HepG2 (cell line): Measurements from ENCODE around the gene GRHPR. TPM values are rescaled to one million over a fixed set of nuclear protein-coding genes. Genes with fewer than 3 reads are reported as not detected.
A peak's percentile ranks its signal among the peaks of the same experiment; 100 is the strongest.

Experiments
- ATM ChIP-seq: fragments of 450-650 bp; IDR thresholded peaks from 2 replicates; pipeline ENCODE4 v1.7.1; 2017; ENCODE audit warnings: mild to moderate bottlenecking, borderline replicate concordance
- CBX5 ChIP-seq: sonication (generic); formaldehyde crosslinking; IDR thresholded peaks from 2 replicates; pipeline ENCODE4 v1.4.0; 2020; ENCODE audit warnings: missing genetic modification reagents, borderline replicate concordance
- FOXC1 ChIP-seq: sonication (generic); formaldehyde crosslinking; IDR thresholded peaks from 2 replicates; pipeline ENCODE4 v1.8.0; 2022; ENCODE audit warnings: mild to moderate bottlenecking, missing genetic modification reagents, borderline replicate concordance
- HNF4G ChIP-seq, 2 experiments: sonication (generic) in 1 of 2; formaldehyde crosslinking in 1 of 2; IDR thresholded peaks; 2 replicates each; pipeline versions ENCODE4 v1.4.0 to v1.6.1; 2011 to 2020; ENCODE audit warnings: borderline replicate concordance in 2 of 2, low read depth in 2 of 2, mild to moderate bottlenecking in 2 of 2, low read length in 1 of 2, missing genetic modification reagents in 1 of 2, moderate library complexity in 1 of 2
- NR2F6 ChIP-seq, 2 experiments: IDR thresholded peaks; 2 replicates each; pipeline ENCODE4 v1.6.1; 2016; ENCODE audit warnings: antibody characterized with exemption in 1 of 2, mild to moderate bottlenecking in 1 of 2
- RARA ChIP-seq: IDR thresholded peaks from 2 replicates; pipeline ENCODE4 v1.6.1; 2016; ENCODE audit warnings: missing genetic modification reagents, missing compliant biosample characterization
- SMAD1 ChIP-seq: sonication (generic); formaldehyde crosslinking; IDR thresholded peaks from 2 replicates; pipeline ENCODE4 v1.4.0; 2020; ENCODE audit warnings: missing genetic modification reagents, low read depth, mild to moderate bottlenecking, borderline replicate concordance
- SOX5 ChIP-seq: IDR thresholded peaks from 2 replicates; pipeline ENCODE4 v1.6.1; 2016; ENCODE audit warnings: borderline replicate concordance
- SP2 ChIP-seq: sonication (generic); formaldehyde crosslinking; IDR thresholded peaks from 2 replicates; pipeline ENCODE4 v1.5.1; 2020; ENCODE audit warnings: mild to moderate bottlenecking, missing genetic modification reagents
- TBX3 ChIP-seq: fragments of 450-650 bp; IDR thresholded peaks from 2 replicates; pipeline ENCODE4 v1.6.1; 2017; ENCODE audit warnings: antibody characterized with exemption, mild to moderate bottlenecking, inconsistent platforms, borderline replicate concordance
- ZNF451 ChIP-seq: sonication (generic); formaldehyde crosslinking; IDR thresholded peaks from 2 replicates; pipeline ENCODE4 v1.5.0; 2020; ENCODE audit warnings: mild to moderate bottlenecking, missing genetic modification reagents
- ZZZ3 ChIP-seq: sonication (generic); formaldehyde crosslinking; IDR thresholded peaks from 2 replicates; pipeline ENCODE4 v1.4.0; 2020; ENCODE audit warnings: missing genetic modification reagents, mild to moderate bottlenecking, borderline replicate concordance
- polyA plus RNA-seq, 8 experiments: library from polyadenylated mRNA; depleted of rRNA in 3 of 8; stranded (reverse) in 7 of 8; unstranded in 1 of 8; fragments of >200 nt; fragmentation: Illumina TruSeq in 4 of 8; extraction: Trizol in 4 of 8; gene quantifications; 2 replicates each; pipeline versions ENCODE4 v1.2.1 to v1.2.3, GENCODE V29; 2011 to 2016; ENCODE audit warnings: low read depth in 4 of 8, missing spikeins in 1 of 8, mixed read lengths in 1 of 8; ENCODE audit not compliant: insufficient read depth in 1 of 8
- total RNA-seq, 5 experiments: library from RNA; depleted of rRNA; stranded (reverse); fragments of >200 nt; fragmentation: Illumina TruSeq; extraction: Trizol; gene quantifications; 2 replicates each; pipeline ENCODE4 v1.2.3, GENCODE V29; 2016; ENCODE audit warnings: low read depth in 1 of 5
- TF ChIP-seq, protein P1 (sequence below): sonication (generic); formaldehyde crosslinking; IDR thresholded peaks from 2 replicates; pipeline ENCODE4 v1.8.0; 2022; ENCODE audit warnings: missing genetic modification reagents, mild to moderate bottlenecking, borderline replicate concordance
- TF ChIP-seq, protein P2 (sequence below): sonication (generic); formaldehyde crosslinking; IDR thresholded peaks from 2 replicates; pipeline ENCODE4 v1.5.1; 2020; ENCODE audit warnings: mild to moderate bottlenecking, missing genetic modification reagents, moderate library complexity
- TF ChIP-seq, protein P3 (sequence below): sonication (generic); formaldehyde crosslinking; IDR thresholded peaks from 2 replicates; pipeline ENCODE4 v1.5.1; 2020; ENCODE audit warnings: mild to moderate bottlenecking, missing genetic modification reagents, moderate library complexity
- TF ChIP-seq, protein P4 (sequence below): sonication (generic); formaldehyde crosslinking; IDR thresholded peaks from 2 replicates; pipeline ENCODE4 v1.4.0; 2020; ENCODE audit warnings: missing genetic modification reagents
- TF ChIP-seq, protein P5 (sequence below): sonication (generic); formaldehyde crosslinking; IDR thresholded peaks from 2 replicates; pipeline ENCODE4 v1.5.1; 2020; ENCODE audit warnings: mild to moderate bottlenecking, missing genetic modification reagents

The GRHPR gene
- total and polyA plus RNA-seq, 2 of the 13 experiments (the other 11 are each of a cell fraction or from before 2014, with no cell fraction given) = 113 to 115 TPM

DNA sequence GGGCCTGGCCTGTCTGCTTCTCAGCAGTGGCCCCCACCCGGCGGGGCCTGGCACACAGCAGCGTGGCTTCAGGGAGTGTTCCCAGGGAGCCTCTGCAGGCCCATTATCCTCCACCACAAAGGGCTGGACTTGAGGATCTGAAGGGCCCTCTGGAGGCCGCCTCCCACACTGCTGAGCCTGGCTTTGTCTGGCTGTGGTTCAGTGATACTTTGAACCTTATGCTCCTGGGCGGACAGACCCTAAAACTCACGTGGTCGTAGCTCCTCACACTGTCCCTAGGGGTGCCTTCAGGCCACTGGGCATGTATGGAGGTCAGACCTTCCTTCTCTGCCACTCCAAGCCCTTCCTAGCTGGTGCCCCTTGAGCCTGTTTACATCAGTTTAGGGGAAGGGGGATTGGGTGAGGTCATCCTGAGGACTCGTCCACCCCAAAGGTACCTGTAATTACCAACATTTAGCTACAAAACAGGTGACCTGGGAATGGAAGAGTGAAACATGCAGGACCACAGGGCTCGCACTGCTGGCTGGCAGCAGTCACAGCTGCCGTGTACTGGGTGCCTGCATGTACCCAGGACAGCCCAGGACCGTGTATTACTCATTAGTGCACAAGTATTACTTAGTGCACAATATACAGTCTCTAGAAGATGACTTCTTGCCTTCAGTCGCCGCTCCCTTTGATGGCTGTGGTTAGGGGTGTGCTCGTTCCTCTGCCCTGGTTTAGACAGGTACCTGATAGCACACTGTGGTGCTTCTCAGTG, 8.5 kb downstream of the GRHPR start (continued):
- TF ChIP-seq, protein P1, sequence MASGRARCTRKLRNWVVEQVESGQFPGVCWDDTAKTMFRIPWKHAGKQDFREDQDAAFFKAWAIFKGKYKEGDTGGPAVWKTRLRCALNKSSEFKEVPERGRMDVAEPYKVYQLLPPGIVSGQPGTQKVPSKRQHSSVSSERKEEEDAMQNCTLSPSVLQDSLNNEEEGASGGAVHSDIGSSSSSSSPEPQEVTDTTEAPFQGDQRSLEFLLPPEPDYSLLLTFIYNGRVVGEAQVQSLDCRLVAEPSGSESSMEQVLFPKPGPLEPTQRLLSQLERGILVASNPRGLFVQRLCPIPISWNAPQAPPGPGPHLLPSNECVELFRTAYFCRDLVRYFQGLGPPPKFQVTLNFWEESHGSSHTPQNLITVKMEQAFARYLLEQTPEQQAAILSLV = peak; percentile 25; the same call in 1 of the 2 replicates
- TF ChIP-seq FOXC1 (0 out of 2 replicates have a peak, but pooled peaks have one; percentile 27), TBX3 (no peak), SOX5 (CRISPR knock-in tag) (peak; percentile 30; the same call in 1 of the 2 replicates), HNF4G (IDR thresholded peaks at IDR 0.05; ENCODE audit: borderline replicate concordance, low read depth, low read length) (peak; percentile 81), HNF4G (CRISPR knock-in tag; IDR thresholded peaks at IDR 0.05; ENCODE audit: borderline replicate concordance, low read depth) (peak; percentile 82; the same call in 1 of the 2 replicates), ATM (no peak), ZZZ3 (CRISPR knock-in tag) (no peak), CBX5 (no peak), ZNF451 (CRISPR knock-in tag) (no peak), SP2 (no peak), SMAD1 (CRISPR knock-in tag) (no peak), NR2F6 (IDR thresholded peaks at IDR 0.05) (0 out of 2 replicates have a peak, but pooled peaks have one; percentile 12), NR2F6 (CRISPR knock-in tag; IDR thresholded peaks at IDR 0.05) (peak; percentile 52; the same call in 1 of the 2 replicates), RARA (CRISPR knock-in tag) (0 out of 2 replicates have a peak, but pooled peaks have one; percentile 21)
- TF ChIP-seq, protein P2, sequence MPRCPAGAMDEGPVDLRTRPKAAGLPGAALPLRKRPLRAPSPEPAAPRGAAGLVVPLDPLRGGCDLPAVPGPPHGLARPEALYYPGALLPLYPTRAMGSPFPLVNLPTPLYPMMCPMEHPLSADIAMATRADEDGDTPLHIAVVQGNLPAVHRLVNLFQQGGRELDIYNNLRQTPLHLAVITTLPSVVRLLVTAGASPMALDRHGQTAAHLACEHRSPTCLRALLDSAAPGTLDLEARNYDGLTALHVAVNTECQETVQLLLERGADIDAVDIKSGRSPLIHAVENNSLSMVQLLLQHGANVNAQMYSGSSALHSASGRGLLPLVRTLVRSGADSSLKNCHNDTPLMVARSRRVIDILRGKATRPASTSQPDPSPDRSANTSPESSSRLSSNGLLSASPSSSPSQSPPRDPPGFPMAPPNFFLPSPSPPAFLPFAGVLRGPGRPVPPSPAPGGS (CRISPR knock-in tag) = no peak
- TF ChIP-seq, protein P3, sequence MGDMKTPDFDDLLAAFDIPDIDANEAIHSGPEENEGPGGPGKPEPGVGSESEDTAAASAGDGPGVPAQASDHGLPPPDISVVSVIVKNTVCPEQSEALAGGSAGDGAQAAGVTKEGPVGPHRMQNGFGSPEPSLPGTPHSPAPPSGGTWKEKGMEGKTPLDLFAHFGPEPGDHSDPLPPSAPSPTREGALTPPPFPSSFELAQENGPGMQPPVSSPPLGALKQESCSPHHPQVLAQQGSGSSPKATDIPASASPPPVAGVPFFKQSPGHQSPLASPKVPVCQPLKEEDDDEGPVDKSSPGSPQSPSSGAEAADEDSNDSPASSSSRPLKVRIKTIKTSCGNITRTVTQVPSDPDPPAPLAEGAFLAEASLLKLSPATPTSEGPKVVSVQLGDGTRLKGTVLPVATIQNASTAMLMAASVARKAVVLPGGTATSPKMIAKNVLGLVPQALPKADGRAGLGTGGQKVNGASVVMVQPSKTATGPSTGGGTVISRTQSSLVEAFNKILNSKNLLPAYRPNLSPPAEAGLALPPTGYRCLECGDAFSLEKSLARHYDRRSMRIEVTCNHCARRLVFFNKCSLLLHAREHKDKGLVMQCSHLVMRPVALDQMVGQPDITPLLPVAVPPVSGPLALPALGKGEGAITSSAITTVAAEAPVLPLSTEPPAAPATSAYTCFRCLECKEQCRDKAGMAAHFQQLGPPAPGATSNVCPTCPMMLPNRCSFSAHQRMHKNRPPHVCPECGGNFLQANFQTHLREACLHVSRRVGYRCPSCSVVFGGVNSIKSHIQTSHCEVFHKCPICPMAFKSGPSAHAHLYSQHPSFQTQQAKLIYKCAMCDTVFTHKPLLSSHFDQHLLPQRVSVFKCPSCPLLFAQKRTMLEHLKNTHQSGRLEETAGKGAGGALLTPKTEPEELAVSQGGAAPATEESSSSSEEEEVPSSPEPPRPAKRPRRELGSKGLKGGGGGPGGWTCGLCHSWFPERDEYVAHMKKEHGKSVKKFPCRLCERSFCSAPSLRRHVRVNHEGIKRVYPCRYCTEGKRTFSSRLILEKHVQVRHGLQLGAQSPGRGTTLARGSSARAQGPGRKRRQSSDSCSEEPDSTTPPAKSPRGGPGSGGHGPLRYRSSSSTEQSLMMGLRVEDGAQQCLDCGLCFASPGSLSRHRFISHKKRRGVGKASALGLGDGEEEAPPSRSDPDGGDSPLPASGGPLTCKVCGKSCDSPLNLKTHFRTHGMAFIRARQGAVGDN = peak; percentile 84
- TF ChIP-seq, protein P4, sequence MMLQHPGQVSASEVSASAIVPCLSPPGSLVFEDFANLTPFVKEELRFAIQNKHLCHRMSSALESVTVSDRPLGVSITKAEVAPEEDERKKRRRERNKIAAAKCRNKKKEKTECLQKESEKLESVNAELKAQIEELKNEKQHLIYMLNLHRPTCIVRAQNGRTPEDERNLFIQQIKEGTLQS = no peak
- TF ChIP-seq, protein P5, sequence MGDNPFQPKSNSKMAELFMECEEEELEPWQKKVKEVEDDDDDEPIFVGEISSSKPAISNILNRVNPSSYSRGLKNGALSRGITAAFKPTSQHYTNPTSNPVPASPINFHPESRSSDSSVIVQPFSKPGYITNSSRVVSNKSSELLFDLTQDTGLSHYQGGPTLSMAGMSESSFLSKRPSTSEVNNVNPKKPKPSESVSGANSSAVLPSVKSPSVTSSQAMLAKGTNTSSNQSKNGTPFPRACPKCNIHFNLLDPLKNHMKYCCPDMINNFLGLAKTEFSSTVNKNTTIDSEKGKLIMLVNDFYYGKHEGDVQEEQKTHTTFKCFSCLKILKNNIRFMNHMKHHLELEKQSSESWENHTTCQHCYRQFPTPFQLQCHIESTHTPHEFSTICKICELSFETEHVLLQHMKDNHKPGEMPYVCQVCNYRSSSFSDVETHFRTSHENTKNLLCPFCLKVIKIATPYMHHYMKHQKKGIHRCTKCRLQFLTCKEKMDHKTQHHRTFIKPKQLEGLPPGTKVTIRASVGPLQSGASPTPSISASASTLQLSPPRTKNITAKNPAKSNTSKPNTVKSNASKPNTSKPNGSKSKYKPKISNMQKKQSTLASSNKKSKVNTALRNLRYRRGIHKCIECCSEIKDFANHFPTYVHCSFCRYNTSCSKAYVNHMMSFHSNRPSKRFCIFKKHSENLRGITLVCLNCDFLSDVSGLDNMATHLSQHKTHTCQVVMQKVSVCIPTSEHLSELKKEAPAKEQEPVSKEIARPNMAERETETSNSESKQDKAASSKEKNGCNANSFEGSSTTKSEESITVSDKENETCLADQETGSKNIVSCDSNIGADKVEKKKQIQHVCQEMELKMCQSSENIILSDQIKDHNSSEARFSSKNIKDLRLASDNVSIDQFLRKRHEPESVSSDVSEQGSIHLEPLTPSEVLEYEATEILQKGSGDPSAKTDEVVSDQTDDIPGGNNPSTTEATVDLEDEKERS = 0 out of 2 replicates have a peak, but pooled peaks have one; percentile 51
